ENCODE measurements around the gene GNPDA1.

DNA sequence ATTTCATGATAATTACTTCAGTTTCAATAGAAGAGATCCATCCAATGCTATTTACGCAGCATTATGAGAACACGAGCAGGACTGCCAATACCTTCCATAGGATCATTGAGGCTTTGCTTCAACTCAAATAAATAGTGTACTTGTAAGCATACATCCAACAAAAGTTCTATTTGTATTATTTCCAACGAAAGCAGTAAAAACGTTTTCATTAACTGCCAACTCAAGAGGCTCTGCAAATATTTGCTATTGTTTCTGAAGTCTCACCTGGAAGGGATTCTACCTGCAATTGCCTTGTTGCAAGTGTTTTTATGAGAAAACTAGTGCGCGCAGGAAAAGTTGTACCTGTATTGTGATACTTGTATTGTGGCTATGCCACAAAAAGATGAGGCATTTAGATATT is 11.0 kb upstream of the GNPDA1 start:
- TF ChIP-seq, protein P1, sequence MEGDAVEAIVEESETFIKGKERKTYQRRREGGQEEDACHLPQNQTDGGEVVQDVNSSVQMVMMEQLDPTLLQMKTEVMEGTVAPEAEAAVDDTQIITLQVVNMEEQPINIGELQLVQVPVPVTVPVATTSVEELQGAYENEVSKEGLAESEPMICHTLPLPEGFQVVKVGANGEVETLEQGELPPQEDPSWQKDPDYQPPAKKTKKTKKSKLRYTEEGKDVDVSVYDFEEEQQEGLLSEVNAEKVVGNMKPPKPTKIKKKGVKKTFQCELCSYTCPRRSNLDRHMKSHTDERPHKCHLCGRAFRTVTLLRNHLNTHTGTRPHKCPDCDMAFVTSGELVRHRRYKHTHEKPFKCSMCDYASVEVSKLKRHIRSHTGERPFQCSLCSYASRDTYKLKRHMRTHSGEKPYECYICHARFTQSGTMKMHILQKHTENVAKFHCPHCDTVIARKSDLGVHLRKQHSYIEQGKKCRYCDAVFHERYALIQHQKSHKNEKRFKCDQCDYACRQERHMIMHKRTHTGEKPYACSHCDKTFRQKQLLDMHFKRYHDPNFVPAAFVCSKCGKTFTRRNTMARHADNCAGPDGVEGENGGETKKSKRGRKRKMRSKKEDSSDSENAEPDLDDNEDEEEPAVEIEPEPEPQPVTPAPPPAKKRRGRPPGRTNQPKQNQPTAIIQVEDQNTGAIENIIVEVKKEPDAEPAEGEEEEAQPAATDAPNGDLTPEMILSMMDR (conservative IDR thresholded peaks at IDR 0.05 in 1 of 2, IDR thresholded peaks at IDR 0.05 in 1 of 2; ENCODE audit: extremely low read depth in 1 of 2, insufficient read depth in 1 of 2, low read depth in 1 of 2, low read length in 2 of 2) = no peak
- no peak for TF ChIP-seq EZH2 (IDR thresholded peaks at IDR 0.05; ENCODE audit: borderline replicate concordance, low read length)
